Measurements from ENCODE around the gene RUFY1. TPM values are rescaled to one million over a fixed set of nuclear protein-coding genes. Genes with fewer than 3 reads are reported as not detected.

RUFY1 gene
- total and polyA plus RNA-seq, 9 donors, result 31.4 to 53.6 (median 39.1) TPM

GRCh38 chr5:179601871-179602625 is 51.7 kb downstream of the RUFY1 start:
- H3K27me3 ChIP-seq, result no peaks in the 10 kb centered on the region
- no peaks in the 10 kb centered on the region for H3K4me1 ChIP-seq (ENCODE audit: insufficient read depth)
- peaks cover 3% of the 10 kb centered on the region for H3K36me3 ChIP-seq
- WGBS, 3 donors, result 88 to 90% (median 89%) methylated on average over 18 of the region's 18 CpGs
- DNase-seq, result peak in 1 of 5 donors; percentile 26
- TF ChIP-seq EP300 (IDR thresholded peaks at IDR 0.05), result no peak
- TF ChIP-seq POLR2A (IDR thresholded peaks at IDR 0.05), result no peak
- TF ChIP-seq CTCF (IDR thresholded peaks at IDR 0.05), result no peak
- H3K27ac ChIP-seq, result no peak overlapping the region
- no peak overlapping the region for H3K4me3 ChIP-seq
- H3K9me3 ChIP-seq, result no peaks in the 10 kb centered on the region
- intact Hi-C loops (cut with DNase I), result no loop called here

- intact Hi-C loops (cut with DNase I), result no loop called here
- peak in 1 of 5 donors; percentile 28 for DNase-seq
- Histone ChIP-seq H3K36me3 (peaks cover 3% of the 10 kb centered on the region), H3K4me1 (ENCODE audit: insufficient read depth) (no peaks in the 10 kb centered on the region), H3K27ac (no peak overlapping the region), H3K4me3 (no peak overlapping the region), H3K9me3 (no peaks in the 10 kb centered on the region), H3K27me3 (no peaks in the 10 kb centered on the region)
- TF ChIP-seq POLR2A (IDR thresholded peaks at IDR 0.05) (no peak), EP300 (IDR thresholded peaks at IDR 0.05) (no peak), CTCF (IDR thresholded peaks at IDR 0.05) (no peak)
- WGBS, 3 donors, result 89 to 93% (median 89%) methylated on average over 12 of the region's 12 CpGs
Observed at GRCh38 chr5:179603308-179603707, 53.0 kb downstream of the RUFY1 start.

GRCh38 chr5:179605026-179605833 is 54.9 kb downstream of the RUFY1 start:
- no peaks in the 10 kb centered on the region for H3K9me3 ChIP-seq
- H3K36me3 ChIP-seq, result no peaks in the 10 kb centered on the region
- no peak for TF ChIP-seq POLR2A (IDR thresholded peaks at IDR 0.05)
- no peak for TF ChIP-seq CTCF (IDR thresholded peaks at IDR 0.05)
- TF ChIP-seq EP300 (IDR thresholded peaks at IDR 0.05), result no peak
- H3K27ac ChIP-seq, result no peak overlapping the region
- no peak overlapping the region for H3K4me3 ChIP-seq
- 54 to 59% (median 58%) methylated on average over 10 of the region's 10 CpGs for WGBS, 3 donors
- H3K27me3 ChIP-seq, result no peaks in the 10 kb centered on the region
- intact Hi-C loops (cut with DNase I), result no loop called here
- DNase-seq, result peak in 1 of 5 donors; percentile 41
- no peaks in the 10 kb centered on the region for H3K4me1 ChIP-seq (ENCODE audit: insufficient read depth)

- no peaks in the 10 kb centered on the region for H3K27me3 ChIP-seq
- peak in 1 of 5 donors; percentile 40 for DNase-seq
- 73 to 79% (median 73%) methylated on average over 21 of the region's 21 CpGs for WGBS, 3 donors
- no peaks in the 10 kb centered on the region for H3K4me1 ChIP-seq (ENCODE audit: insufficient read depth)
- intact Hi-C loops (cut with DNase I), result no loop called here
- H3K4me3 ChIP-seq, result no peak overlapping the region
- H3K27ac ChIP-seq, result no peak overlapping the region
- TF ChIP-seq CTCF (IDR thresholded peaks at IDR 0.05), result no peak
- no peak for TF ChIP-seq EP300 (IDR thresholded peaks at IDR 0.05)
- no peak for TF ChIP-seq POLR2A (IDR thresholded peaks at IDR 0.05)
- no peaks in the 10 kb centered on the region for H3K9me3 ChIP-seq
- H3K36me3 ChIP-seq, result no peaks in the 10 kb centered on the region
Observed at GRCh38 chr5:179606071-179606909, 55.9 kb downstream of the RUFY1 start.

Data from ovary (tissue), 9 donors.